Measurements from ENCODE around the gene PCK2.

DNA sequence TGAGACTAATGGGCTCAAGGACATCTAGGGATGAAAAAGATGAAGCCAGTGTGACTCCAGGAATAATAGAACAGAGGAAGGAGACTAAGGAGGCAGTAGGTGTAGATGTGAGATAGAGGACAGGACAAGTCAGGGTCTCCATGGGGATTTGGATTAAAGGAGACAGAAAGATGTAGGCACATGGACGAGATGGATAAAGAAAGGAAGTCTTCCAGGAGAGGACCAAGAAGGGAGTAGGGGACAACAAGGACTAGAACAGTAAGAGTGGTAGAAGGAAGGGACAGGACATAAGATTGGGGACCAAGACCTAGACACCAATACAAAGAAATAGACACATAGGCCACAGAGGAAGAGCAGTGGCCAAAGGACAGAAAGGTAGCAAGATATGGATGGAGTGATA, 7.1 kb upstream of the PCK2 start:
- TF ChIP-seq, protein P1, sequence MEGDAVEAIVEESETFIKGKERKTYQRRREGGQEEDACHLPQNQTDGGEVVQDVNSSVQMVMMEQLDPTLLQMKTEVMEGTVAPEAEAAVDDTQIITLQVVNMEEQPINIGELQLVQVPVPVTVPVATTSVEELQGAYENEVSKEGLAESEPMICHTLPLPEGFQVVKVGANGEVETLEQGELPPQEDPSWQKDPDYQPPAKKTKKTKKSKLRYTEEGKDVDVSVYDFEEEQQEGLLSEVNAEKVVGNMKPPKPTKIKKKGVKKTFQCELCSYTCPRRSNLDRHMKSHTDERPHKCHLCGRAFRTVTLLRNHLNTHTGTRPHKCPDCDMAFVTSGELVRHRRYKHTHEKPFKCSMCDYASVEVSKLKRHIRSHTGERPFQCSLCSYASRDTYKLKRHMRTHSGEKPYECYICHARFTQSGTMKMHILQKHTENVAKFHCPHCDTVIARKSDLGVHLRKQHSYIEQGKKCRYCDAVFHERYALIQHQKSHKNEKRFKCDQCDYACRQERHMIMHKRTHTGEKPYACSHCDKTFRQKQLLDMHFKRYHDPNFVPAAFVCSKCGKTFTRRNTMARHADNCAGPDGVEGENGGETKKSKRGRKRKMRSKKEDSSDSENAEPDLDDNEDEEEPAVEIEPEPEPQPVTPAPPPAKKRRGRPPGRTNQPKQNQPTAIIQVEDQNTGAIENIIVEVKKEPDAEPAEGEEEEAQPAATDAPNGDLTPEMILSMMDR (conservative IDR thresholded peaks at IDR 0.05; ENCODE audit: low read length), result no peak
- no peak for TF ChIP-seq EZH2phosphoT487 (IDR thresholded peaks at IDR 0.05; ENCODE audit: borderline replicate concordance)

Measured in Loucy (cell line).